Left kidney (tissue), 2 donors: Measurements from ENCODE around the gene SRBD1. TPM values are rescaled to one million over a fixed set of nuclear protein-coding genes. Genes with fewer than 3 reads are reported as not detected.

Experiments used
- DNase-seq: peaks from one replicate; pipeline ENCODE4 v3.0.0-alpha.2; 2013
- polyA plus RNA-seq: library from polyadenylated mRNA; unstranded; fragments of 120-200 nt; gene quantifications from one replicate; pipeline ENCODE4 v1.2.1, GENCODE V29; 2013; ENCODE audit not compliant: insufficient read length

SRBD1 gene
- polyA plus RNA-seq, 1 donor: 27.3 TPM

GRCh38 chr2:45595721-45596435, 15.2 kb downstream of the SRBD1 start:
- DNase-seq: no peak

GRCh38 chr2:45591073-45591472, 20.0 kb downstream of the SRBD1 start:
- no peak for DNase-seq

DNA sequence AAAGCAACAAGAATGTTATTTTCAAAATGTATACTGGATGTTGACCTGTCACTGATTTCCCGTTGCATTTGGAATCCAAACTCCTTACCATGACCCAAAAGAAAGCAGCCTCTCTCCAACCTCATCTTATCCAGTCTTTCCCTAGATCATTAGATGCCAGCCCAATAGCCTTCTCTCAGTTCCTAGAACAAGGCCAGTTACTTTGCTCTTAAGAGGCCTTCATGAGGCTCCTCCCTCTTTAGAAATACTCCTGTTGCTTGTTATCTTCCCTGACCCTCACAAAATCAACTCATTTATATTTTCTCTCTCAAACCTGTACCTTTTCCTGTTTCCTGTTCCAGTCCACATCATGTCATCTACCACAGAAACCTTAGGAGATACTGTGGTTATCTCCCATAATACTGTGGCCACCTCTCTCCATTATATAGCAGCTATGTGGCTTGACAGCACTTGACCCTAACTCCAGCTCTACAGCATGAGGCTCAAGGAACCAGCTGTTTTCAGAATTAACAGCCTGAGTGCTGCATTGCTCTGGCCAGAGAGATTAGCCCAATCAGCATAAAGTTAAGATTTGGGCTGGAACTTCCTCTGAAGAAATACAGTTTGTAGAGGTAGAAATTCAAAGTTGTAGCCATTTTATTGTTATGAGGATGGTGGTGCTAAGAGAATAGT, 22.8 kb downstream of the SRBD1 start:
- DNase-seq: no peak

DNA sequence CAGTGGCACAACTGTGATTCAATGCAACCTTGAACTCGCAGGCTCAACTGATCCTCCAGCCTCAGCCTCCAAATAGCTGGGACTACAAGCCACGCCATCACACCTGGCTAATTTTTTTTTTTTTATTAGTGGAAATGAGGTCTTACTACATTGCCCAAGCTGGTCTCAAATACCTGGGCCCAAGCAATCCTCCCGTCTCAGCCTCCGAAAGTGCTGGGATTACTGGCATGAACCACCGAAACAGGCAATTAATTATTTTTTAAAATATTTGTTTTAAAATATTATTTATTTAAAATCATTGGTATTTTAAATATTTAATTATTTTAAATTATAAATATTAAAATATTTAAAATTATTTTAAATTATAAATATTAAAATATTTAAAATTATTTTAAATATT, 24.5 kb downstream of the SRBD1 start:
- DNase-seq: no peak

- no peak for DNase-seq
Measured at GRCh38 chr2:45585267-45585861, 25.7 kb downstream of the SRBD1 start.

- DNase-seq: no peak
Measured at GRCh38 chr2:45583977-45584376, 27.1 kb downstream of the SRBD1 start.

GRCh38 chr2:45582522-45582921, 28.5 kb downstream of the SRBD1 start:
- DNase-seq: no peak

- no peak for DNase-seq
Measured at GRCh38 chr2:45578056-45578843, 32.8 kb downstream of the SRBD1 start.

- DNase-seq: no peak
Measured at GRCh38 chr2:45577441-45577840, 33.6 kb downstream of the SRBD1 start.

- DNase-seq: no peak
Measured at GRCh38 chr2:45575881-45576280, 35.2 kb downstream of the SRBD1 start.

DNA sequence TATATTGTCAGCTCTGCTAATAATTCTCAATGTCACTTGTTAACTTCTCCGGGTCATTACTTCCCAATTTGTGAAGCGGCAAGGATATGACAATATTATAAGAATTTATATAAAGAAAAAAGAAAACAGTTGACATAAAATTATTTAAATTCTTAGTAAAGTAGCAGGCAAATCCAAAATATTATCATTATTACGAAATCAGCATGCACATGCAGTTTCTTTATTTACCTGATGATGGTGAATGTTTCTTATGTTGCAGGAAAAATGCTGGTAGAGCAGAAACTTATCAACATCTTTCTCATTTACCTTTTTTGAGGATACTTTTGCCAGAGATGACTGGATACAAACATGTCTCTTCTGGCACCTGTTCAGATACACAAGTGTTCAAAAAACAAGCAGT, 38.1 kb downstream of the SRBD1 start:
- DNase-seq: no peak

DNA sequence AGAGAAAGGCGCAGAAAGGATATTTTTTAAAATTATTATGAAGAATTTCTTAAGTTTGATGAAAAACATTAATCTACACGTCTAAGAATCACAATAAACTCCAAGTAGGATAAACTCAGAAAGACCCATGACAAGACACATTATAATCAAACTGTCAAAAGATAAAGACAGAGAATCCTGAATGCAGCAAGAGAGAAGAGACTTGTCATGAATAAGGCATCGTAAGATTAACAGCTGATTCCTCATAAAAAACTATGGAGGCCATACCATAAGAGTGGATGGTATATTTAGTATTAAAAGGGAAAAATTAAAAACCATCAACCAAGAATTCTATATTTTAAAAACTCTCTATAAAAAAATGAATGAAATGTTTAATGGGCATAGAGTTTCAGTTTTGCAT, 39.1 kb downstream of the SRBD1 start:
- DNase-seq: no peak

- DNase-seq: no peak
Measured at GRCh38 chr2:45570671-45571334, 40.3 kb downstream of the SRBD1 start.

GRCh38 chr2:45568935-45569334, 42.1 kb downstream of the SRBD1 start:
- no peak for DNase-seq

DNA sequence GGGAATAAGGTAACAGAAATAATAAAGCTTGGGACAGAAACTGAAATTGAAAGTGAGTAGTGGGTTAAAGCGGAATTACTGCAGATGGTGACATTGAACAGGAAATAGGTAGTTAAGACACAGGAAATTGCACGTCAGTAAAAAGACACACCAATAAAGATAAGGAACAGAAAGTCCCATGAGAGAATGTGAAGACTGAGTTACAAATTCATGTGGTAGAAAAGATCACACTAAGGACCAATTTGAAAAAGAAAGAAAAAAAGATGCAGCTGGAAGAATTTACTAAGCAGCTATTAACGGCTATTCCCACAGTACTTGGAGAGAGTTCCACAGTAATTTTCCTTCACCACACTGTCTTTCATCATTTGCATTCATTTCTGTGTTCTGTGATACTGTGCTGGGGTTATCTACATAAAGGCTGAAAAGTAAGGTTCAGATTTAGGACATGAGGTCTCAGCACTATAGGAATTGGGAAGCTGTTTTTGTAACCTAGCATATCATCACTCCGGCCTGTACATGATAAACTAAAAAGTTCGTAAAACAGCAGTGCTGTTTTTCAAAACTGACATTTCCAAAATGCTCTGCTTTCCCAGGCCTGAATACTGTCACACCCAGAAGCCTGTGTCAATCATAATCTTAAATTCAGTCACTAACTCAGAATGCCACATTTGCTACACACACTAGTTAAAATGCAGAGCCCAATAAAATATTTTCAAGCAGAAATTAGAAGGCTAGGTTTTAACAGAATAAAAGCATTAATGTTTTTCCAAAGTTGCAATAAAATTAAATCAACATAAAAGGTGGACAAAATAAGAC, 42.9 kb downstream of the SRBD1 start:
- no peak for DNase-seq

DNA sequence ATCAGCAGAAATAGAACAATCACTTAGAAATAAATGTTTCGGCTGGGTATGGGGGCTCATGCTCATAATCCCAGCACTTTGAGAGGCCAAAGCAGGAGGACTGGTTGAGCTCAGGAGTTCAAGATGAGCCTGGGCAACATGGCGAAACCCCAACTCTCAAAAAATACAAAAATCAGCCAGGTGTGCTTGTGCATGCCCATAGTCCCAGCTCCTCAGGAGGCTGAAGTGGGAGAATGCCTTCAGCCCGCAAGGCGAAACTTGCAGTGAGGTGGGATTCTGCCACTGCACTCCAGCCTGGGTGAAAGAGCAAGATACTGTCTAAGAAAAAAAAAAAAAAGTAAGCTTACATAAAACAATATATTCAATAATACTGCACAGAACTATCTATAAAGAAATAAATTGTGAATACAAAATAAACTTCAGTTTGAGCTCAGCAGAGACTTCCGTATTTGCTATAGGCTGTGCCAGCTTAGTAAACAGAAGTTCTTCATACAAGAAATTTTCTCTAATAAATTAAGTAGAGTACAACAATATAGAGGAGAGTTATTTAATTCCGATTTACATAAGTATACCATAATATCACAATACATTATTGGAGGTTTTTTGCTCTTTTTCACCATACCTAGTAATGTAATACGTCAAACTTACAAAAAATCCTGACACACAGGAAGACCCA, 43.6 kb downstream of the SRBD1 start:
- no peak for DNase-seq

DNA sequence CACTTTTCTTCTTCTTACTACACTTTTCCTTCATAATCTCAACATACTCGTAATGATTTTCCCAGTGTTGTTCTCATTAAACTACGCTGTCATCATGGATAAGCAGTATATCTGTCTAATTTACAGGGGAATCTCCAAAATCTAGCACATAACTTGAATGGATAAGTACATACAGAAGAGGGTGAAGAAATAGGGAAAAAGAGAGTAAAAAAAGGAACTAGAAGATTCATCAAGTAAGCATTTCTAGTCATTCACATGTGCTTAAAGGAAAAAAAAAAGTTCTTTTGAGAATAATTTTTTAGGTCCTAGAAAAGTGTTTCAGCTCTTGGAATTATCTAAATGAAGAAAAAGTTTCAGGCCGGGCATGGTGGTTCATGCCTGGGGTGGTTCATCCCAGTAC, 51.6 kb downstream of the SRBD1 start:
- no peak for DNase-seq

DNA sequence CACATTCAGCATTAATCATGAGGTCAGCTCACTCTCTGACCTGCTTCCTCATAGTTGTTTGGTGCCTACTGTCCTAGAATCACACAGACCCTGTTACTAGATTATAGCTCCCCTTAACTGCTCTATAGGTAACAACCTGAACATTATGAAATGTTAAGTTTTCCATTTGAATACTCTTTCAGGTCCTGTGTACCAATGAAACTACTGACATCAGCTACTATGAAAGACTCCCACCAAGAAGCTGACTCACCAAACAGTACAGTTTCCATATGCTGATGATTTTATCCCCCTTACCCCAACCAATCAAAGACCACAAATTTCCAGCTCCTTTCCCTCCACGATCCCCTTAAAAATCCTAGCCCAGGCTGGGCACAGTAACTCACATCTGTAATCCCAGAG, 56.3 kb downstream of the SRBD1 start:
- no peak for DNase-seq

- no peak for DNase-seq
Measured at GRCh38 chr2:45554073-45554741, 56.9 kb downstream of the SRBD1 start.

DNA sequence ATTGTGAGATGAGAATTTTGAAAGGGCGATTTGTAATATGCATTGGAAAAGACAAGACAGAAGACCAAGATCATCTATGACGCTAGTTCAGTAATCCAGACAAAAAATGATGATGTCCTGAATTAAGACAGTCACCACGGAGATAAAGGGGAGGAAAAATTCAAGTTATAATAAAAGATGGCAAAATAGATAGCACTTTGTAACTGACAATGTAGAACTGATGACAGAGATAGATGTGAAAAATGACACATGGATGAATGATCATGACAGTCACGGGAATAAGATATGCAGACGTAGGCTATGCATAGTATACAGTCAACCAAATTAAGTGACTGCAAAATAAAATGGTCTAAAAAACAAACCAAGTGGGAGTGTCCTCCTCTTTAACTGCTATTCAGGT, 59.2 kb downstream of the SRBD1 start:
- DNase-seq: no peak
